Astrocyte of the cerebellum (primary cell): Measurements from ENCODE around the gene DIAPH3.

Source experiments
- DNase-seq: peaks from one replicate; pipeline ENCODE4 v3.0.0-alpha.2; 2011; ENCODE audit warnings: low read depth
- H3K4me3 ChIP-seq: 2 replicates; pipeline ENCODE4 v1.5.1; 2011; ENCODE audit warnings: mild to moderate bottlenecking, low read depth, low read length, moderate library complexity
- in situ Hi-C: cut with HindIII; loops from 2 replicates; pipeline ENCODE4 v1.10.0; 2017; ENCODE audit warnings: low sequenced_read_pairs
- TF ChIP-seq, protein P1 (sequence below): IDR thresholded peaks from 2 replicates; pipeline ENCODE4 v1.5.1; 2012; ENCODE audit warnings: low read length, low read depth, moderate library complexity, mild to moderate bottlenecking; ENCODE audit errors: missing control alignments

The DIAPH3 gene

DNA sequence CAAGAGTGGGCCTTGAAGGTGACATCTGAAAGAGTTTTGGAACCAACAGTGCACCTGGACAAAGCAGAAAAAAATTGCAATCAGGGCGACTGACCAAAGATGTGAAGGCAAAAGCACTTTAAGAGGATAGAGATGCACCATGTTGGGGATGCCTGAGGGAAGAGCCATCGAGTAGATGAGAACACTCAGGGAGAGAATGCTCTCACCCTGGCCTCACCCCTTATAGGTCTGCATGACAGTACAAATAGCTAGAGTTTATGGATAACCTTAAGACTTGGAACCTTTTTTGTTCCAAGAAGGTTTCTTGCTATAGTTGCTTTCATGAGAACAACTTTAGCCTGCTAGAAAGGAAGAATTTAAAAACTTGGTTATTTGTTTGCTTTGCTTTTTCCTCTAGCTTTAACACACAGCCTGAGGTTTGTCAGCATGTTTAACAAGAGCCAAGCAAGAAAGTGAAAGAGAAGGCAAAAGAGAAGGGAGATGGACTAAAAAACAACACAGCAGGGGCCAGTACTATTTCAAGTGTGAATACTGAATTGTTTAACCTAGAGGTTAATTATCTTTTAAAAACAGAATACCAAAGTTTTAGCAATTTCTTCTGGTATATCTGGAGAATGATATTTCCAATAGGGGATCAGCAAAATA lies 418.9 kb downstream of the DIAPH3 start:
- no peak overlapping the region for H3K4me3 ChIP-seq
- in situ Hi-C loops, result no loop called here
- TF ChIP-seq, protein P1, sequence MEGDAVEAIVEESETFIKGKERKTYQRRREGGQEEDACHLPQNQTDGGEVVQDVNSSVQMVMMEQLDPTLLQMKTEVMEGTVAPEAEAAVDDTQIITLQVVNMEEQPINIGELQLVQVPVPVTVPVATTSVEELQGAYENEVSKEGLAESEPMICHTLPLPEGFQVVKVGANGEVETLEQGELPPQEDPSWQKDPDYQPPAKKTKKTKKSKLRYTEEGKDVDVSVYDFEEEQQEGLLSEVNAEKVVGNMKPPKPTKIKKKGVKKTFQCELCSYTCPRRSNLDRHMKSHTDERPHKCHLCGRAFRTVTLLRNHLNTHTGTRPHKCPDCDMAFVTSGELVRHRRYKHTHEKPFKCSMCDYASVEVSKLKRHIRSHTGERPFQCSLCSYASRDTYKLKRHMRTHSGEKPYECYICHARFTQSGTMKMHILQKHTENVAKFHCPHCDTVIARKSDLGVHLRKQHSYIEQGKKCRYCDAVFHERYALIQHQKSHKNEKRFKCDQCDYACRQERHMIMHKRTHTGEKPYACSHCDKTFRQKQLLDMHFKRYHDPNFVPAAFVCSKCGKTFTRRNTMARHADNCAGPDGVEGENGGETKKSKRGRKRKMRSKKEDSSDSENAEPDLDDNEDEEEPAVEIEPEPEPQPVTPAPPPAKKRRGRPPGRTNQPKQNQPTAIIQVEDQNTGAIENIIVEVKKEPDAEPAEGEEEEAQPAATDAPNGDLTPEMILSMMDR, result no peak
- DNase-seq, result no peak

DNA sequence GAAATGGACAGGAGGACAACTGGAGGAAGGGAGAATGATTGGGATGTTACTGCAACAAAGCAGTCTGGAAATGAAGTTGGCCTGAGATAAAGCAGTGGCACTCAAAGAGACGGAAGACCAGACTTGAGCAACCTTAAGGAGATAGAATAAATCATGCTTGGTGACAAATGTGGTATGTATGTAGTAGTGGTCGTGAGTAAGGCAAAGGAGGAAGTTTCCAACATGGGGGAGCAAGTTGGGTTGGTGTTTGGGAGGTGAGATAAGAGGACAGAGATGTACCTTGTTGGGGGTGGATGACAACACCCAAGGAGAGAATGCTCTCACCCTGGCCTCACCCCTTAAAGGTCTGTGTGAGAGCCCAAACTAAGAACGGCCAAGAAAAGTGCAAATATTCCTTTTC lies 420.5 kb downstream of the DIAPH3 start:
- no peak for DNase-seq
- in situ Hi-C loops, result no loop called here
- TF ChIP-seq, protein P1, result no peak
- no peak overlapping the region for H3K4me3 ChIP-seq

DNA sequence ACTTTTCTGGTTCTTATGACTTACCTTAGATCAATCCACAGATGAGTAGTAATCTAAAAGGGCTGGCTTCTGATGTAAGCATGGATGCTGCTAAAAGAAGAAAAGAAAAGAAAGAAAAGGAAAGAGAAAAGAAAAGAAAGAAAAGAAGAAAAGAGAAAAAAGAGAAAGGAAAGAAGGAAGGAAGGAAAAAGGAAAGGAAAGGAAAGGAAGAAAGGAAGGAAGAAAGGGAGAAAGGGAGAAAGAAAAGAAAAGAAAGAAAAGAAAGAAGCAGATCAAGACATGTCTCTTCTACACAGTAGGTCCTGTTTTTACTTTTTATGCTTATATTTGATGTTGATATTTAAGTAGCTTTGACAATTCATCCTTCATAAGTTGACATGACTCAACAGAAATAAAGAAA lies 421.3 kb downstream of the DIAPH3 start:
- TF ChIP-seq, protein P1, result no peak
- no peak overlapping the region for H3K4me3 ChIP-seq
- in situ Hi-C loops, result no loop called here
- DNase-seq, result no peak

DNA sequence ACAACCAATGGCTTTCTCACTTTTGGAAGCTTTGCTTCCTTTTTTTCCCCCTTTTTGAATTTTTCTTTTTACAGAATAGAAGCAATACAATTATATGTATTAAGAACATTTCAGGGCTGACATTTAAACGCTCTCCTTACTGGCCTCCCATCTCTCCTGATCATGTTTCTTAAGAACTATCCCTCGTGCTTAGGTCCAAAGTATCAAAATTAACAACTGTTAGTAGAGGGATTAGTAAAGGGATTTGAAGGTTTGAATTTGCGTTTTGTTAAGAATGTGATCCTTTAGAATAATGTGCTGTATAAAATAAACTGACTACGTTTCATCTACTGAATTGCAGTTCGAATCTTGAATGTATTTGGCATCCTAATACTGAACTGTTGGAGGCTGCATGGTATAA lies 424.8 kb downstream of the DIAPH3 start:
- TF ChIP-seq, protein P1, result no peak
- DNase-seq, result no peak
- no peak overlapping the region for H3K4me3 ChIP-seq
- in situ Hi-C loops, result no loop called here

DNA sequence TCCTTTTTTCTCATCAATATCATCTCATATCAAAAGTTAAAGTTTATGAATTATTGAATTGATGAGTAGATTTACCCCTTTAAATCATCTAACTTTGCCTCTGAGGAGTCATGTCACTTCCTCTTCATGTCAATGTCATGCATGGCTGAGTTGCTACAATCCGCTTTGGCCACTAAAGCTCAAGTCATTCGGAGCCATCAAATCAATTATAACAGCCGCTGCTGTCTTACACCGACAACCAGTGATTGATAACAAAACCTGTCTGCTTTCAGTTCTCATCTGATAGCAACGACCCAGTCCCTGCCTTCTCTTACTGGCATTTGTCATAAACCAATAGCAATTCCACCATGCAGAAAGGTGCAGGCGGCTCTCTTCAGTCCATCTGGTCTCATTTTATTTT lies 429.3 kb downstream of the DIAPH3 start:
- in situ Hi-C loops, result no loop called here
- no peak overlapping the region for H3K4me3 ChIP-seq
- TF ChIP-seq, protein P1, result no peak
- DNase-seq, result no peak

DNA sequence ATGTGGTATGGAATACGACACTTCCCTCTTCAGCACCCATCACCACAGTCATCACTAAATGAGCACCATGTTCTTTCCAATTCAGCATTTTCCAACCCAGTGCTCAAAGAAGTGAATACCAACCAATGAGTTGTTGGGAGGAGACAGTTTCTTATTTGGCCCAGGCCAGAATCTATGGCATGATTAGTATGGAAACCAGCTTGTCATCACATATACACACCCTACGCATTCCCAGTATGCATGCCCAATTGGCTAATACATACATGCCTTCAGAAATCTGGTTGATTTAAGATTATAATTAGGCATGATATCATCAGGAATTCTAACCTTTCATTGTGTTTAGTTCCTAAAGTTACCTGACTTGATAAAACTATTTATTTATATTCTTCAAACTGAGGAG lies 430.0 kb downstream of the DIAPH3 start:
- in situ Hi-C loops, result no loop called here
- no peak for DNase-seq
- TF ChIP-seq, protein P1, result no peak
- H3K4me3 ChIP-seq, result no peak overlapping the region
